K562 (cell line): ENCODE data around the gene FOXR1. TPM values are rescaled to one million over a fixed set of nuclear protein-coding genes. Genes with fewer than 3 reads are reported as not detected.

Experiments used
- ARID3B ChIP-seq: fragments of 250-450 bp; sonication (Bioruptor Pico); IDR thresholded peaks from 2 replicates; pipeline ENCODE4 v1.4.0; 2020; ENCODE audit warnings: borderline replicate concordance
- CTBP1 ChIP-seq: fragments of 450-650 bp; IDR thresholded peaks from 2 replicates; pipeline ENCODE4 v1.6.1; 2016; ENCODE audit warnings: borderline replicate concordance
- CXXC5 ChIP-seq: fragments of 250-450 bp; sonication (Bioruptor Pico); IDR thresholded peaks from 2 replicates; pipeline ENCODE4 v1.8.0; 2022; ENCODE audit warnings: inconsistent platforms, mild to moderate bottlenecking, moderate library complexity
- EHMT2 ChIP-seq: fragments of 450-650 bp; IDR thresholded peaks from 2 replicates; pipeline ENCODE4 v1.6.1; 2018; ENCODE audit warnings: antibody characterized with exemption
- MAX ChIP-seq: sonication (generic); formaldehyde crosslinking; IDR thresholded peaks from 2 replicates; pipeline ENCODE4 v1.9.0; 2022; ENCODE audit warnings: mild to moderate bottlenecking, missing genetic modification reagents
- NR2C2 ChIP-seq, 2 experiments: fragments of 200-800 bp in 1 of 2; sonication (Bioruptor generic) in 1 of 2; sonication (generic) in 1 of 2; formaldehyde crosslinking in 1 of 2; IDR thresholded peaks; 2 replicates each; pipeline versions ENCODE4 v1.6.1 to v1.8.0; 2016 to 2022; ENCODE audit warnings: mild to moderate bottlenecking in 1 of 2, missing compliant biosample characterization in 1 of 2, missing genetic modification characterization in 1 of 2, missing genetic modification reagents in 1 of 2
- NRF1 ChIP-seq, 2 experiments: fragments of 450-650 bp; IDR thresholded peaks in 1 of 2; conservative IDR thresholded peaks in 1 of 2; 2 replicates each; pipeline ENCODE4 v1.6.1; 2014; ENCODE audit warnings: mild to moderate bottlenecking in 2 of 2
- PHF8 ChIP-seq: fragments of 200-600 bp; sonication (generic); IDR thresholded peaks from 2 replicates; pipeline ENCODE4 v1.6.1; 2012; ENCODE audit warnings: mixed run types, mild to moderate bottlenecking, inconsistent platforms, low read length, moderate library complexity, borderline replicate concordance
- SMAD3 ChIP-seq: fragments of 450-650 bp; formaldehyde crosslinking; conservative IDR thresholded peaks from 2 replicates; pipeline ENCODE4 v1.4.0; 2020; ENCODE audit warnings: mild to moderate bottlenecking
- TFAP4 ChIP-seq: sonication (generic); formaldehyde crosslinking; IDR thresholded peaks from 2 replicates; pipeline ENCODE4 v1.8.0; 2022; ENCODE audit warnings: missing genetic modification reagents, mild to moderate bottlenecking, moderate library complexity, borderline replicate concordance
- YY1 ChIP-seq, 3 experiments: IDR thresholded peaks; 2 replicates each; pipeline ENCODE4 v1.6.1; 2011; ENCODE audit warnings: low read length in 2 of 3, mild to moderate bottlenecking in 2 of 3, moderate library complexity in 2 of 3, borderline replicate concordance in 1 of 3, control low read depth in 1 of 3, low read depth in 1 of 3; ENCODE audit not compliant: insufficient read depth in 3 of 3, insufficient replicate concordance in 2 of 3, control insufficient read depth in 1 of 3, insufficient read length in 1 of 3; ENCODE audit errors: extremely low read depth in 1 of 3
- ZBTB34 ChIP-seq: fragments of 250-450 bp; sonication (Bioruptor Pico); IDR thresholded peaks from 2 replicates; pipeline ENCODE4 v1.8.0; 2021; ENCODE audit warnings: mild to moderate bottlenecking, moderate library complexity
- ZNF740 ChIP-seq, 3 experiments: fragments of 200-800 bp in 1 of 3; sonication (Bioruptor generic) in 1 of 3; sonication (generic) in 1 of 3; formaldehyde crosslinking in 1 of 3; IDR thresholded peaks; 2 replicates each; pipeline versions ENCODE4 v1.6.1 to v1.8.0; 2016 to 2022; ENCODE audit warnings: mild to moderate bottlenecking in 2 of 3, missing compliant biosample characterization in 2 of 3, missing genetic modification characterization in 2 of 3, missing genetic modification reagents in 1 of 3
- polyA plus RNA-seq, 8 experiments: library from polyadenylated mRNA; depleted of rRNA in 4 of 8; stranded (reverse) in 5 of 8; unstranded in 3 of 8; fragments of >200 nt; fragmentation: Nextera tagmentation in 2 of 8; fragmentation: Illumina TruSeq in 1 of 8; extraction: Ambion mirVana in 2 of 8; extraction: Trizol in 1 of 8; gene quantifications; 2 replicates each; pipeline versions ENCODE4 v1.2.1 to v1.2.3, GENCODE V29; 2011 to 2014; ENCODE audit warnings: inconsistent platforms in 1 of 8, missing spikeins in 1 of 8
- total RNA-seq, 7 experiments: library from RNA; depleted of rRNA in 6 of 7; stranded (reverse); fragments of >200 nt in 6 of 7; fragmentation: Illumina TruSeq in 2 of 7; extraction: Trizol in 2 of 7; gene quantifications; 2 replicates each; pipeline versions ENCODE4 v1.2.1 to v1.2.3, GENCODE V29; 2011 to 2021; ENCODE audit warnings: low replicate concordance in 1 of 7
- TF ChIP-seq, protein P1 (sequence below): sonication (generic); formaldehyde crosslinking; IDR thresholded peaks from 2 replicates; pipeline ENCODE4 v1.8.0; 2023; ENCODE audit warnings: mild to moderate bottlenecking, missing genetic modification reagents
- TF ChIP-seq, protein P2 (sequence below): fragments of 450-650 bp; IDR thresholded peaks from 2 replicates; pipeline ENCODE4 v1.6.1; 2016; ENCODE audit warnings: antibody characterized with exemption

The FOXR1 gene
- total and polyA plus RNA-seq, 9 of the 15 experiments (the other 6 are each of a cell fraction or from before 2014, with no cell fraction given), result not detected

DNA sequence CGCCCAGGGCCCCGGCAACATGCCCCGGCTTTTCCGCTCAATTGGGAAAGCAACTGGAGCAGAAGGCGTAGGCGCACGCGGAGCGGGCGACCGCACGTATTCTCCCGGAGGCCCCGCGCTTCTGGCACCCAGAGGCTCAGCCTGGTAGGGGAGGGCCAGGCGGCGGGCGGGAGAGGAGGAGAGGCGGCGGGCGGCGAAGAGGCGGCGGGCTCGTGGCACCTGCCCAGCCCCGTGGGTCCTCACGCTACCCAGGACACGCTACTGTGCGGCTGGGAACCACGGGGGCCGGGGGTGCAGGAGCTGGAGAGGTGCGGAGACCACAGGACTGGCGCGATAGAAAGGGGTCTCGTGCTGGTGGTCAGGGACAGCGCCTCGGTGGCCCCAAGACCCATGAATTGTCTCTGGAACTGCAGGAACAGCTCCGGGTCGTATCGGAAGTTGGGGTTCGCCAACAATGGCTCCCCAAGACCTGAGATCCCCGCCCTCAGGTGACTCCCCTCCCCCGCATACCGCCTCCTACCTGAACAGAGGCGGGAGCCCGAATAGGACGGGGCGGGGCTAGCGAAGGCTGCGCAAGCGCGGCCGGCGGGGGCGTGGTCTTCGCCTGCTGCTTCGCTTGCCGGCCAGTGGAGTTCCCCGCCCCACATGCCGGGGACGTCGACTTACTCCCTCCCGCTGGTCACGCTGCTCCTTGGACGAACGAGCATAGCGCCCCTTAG lies 58.9 kb downstream of the FOXR1 start, which contains the start of gene SLC37A4 (continued):
- TF ChIP-seq NR2C2 (CRISPR knock-in tag; IDR thresholded peaks at IDR 0.05), result no peak; the same call in 1 of the 2 replicates
- TF ChIP-seq NR2C2 (tag; IDR thresholded peaks at IDR 0.05), result peak; percentile 71
- peak; percentile 98 for TF ChIP-seq NRF1 (conservative IDR thresholded peaks at IDR 0.05 in 1 of 2, IDR thresholded peaks at IDR 0.05 in 1 of 2)
- TF ChIP-seq, protein P1, sequence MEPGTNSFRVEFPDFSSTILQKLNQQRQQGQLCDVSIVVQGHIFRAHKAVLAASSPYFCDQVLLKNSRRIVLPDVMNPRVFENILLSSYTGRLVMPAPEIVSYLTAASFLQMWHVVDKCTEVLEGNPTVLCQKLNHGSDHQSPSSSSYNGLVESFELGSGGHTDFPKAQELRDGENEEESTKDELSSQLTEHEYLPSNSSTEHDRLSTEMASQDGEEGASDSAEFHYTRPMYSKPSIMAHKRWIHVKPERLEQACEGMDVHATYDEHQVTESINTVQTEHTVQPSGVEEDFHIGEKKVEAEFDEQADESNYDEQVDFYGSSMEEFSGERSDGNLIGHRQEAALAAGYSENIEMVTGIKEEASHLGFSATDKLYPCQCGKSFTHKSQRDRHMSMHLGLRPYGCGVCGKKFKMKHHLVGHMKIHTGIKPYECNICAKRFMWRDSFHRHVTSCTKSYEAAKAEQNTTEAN, result 0 out of 2 replicates have a peak, but pooled peaks have one; percentile 0
- peak; percentile 96 for TF ChIP-seq MAX (CRISPR knock-in tag)
- peak; percentile 89 for TF ChIP-seq TFAP4 (CRISPR knock-in tag)
- TF ChIP-seq, protein P2, sequence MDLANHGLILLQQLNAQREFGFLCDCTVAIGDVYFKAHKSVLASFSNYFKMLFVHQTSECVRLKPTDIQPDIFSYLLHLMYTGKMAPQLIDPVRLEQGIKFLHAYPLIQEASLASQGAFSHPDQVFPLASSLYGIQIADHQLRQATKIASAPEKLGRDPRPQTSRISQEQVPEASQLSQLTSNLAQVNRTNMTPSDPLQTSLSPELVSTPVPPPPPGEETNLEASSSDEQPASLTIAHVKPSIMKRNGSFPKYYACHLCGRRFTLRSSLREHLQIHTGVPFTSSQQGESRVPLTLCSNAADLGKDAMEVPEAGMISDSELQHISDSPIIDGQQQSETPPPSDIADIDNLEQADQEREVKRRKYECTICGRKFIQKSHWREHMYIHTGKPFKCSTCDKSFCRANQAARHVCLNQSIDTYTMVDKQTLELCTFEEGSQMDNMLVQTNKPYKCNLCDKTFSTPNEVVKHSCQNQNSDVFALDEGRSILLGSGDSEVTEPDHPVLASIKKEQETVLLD, result peak; percentile 94
- TF ChIP-seq CXXC5 (CRISPR knock-in tag), result peak; percentile 88
- TF ChIP-seq PHF8, result peak; percentile 76; the same call in 1 of the 2 replicates
- TF ChIP-seq ZNF740 (CRISPR knock-in tag; IDR thresholded peaks at IDR 0.05), result peak; percentile 16; the same call in 1 of the 2 replicates
- TF ChIP-seq ZNF740 (tag; IDR thresholded peaks at IDR 0.05), result no peak
- 0 out of 2 replicates have a peak, but pooled peaks have one; percentile 9 for TF ChIP-seq ARID3B (CRISPR knock-in tag)
- 0 out of 2 replicates have a peak, but pooled peaks have one; percentile 31 for TF ChIP-seq SMAD3 (CRISPR knock-in tag)
- TF ChIP-seq CTBP1, result peak; percentile 84
- TF ChIP-seq EHMT2, result no peak
- TF ChIP-seq YY1 (IDR thresholded peaks at IDR 0.05; ENCODE audit: borderline replicate concordance in 1 of 3, control insufficient read depth in 1 of 3, extremely low read depth in 1 of 3, insufficient read depth in 3 of 3, insufficient read length in 1 of 3, insufficient replicate concordance in 2 of 3, low read depth in 1 of 3, low read length in 2 of 3), result peak in 2 of 3 experiments; percentile 9 to 45
- TF ChIP-seq ZBTB34 (CRISPR knock-in tag), result no peak; the same call in 1 of the 2 replicates
